GM19467 (cell line): ENCODE data around the gene CORO1C.

Experiments
- ATAC-seq: cut with Tn5 transposase; IDR thresholded peaks from one replicate; pipeline ENCODE4 v1.9.1; 2021; ENCODE audit warnings: mild to moderate bottlenecking, moderate library complexity; ENCODE audit not compliant: unreplicated experiment

Gene CORO1C

GRCh38 chr12:108605690-108606406 is 125.5 kb downstream of the CORO1C start:
- no peak for ATAC-seq

DNA sequence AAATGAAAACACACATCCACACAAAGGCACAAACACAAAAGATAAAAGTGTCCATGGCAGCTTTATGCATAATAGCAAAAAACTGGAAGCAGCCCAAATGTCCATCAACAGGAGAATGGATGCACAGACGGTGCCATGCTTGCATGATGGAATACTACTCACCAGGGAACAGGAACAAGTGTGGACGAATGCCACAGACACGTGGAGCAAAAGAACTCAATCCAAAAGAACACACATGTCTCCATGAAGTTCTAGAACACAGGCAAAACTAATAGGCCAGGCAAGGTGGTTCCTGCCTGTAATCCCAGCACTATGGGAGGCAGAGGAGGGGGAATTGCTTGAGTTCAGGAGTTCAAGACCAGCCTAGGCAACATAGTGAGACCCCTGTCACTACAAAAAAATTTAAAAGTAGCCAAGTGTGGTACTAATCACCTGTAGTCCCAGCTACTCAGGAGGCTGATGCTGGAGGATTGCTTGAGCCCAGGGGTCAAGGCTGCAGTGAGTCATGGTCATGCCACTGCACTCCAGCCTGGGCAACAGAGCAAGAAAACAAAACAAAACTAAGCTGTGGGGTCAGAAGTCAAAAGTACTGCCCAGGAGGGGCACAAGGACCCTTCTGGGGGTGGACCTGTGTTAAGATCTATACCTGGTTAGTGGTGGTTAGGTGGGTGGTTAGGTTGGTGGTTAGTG is 126.2 kb downstream of the CORO1C start:
- ATAC-seq: no peak

GRCh38 chr12:108604208-108604941 is 126.9 kb downstream of the CORO1C start:
- ATAC-seq: no peak

DNA sequence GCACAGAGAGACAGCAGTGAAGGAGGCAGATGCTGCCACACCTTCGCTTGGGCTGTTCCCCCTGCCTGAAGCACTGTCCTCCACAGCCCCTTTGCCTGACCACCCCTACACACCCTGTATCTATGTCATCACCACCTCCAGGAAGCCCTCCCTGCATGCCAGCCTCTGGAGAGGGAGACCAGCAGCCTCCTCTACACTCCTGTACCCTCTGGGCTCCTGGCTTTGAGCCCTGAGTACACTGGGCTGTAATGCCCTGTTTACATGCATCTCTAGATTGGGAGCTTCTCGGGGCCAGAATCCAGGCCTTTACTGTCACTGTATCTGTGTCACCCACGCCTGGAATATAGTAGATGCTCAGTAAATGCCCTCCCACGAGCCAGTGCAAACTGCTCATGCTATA is 127.6 kb downstream of the CORO1C start:
- no peak for ATAC-seq

DNA sequence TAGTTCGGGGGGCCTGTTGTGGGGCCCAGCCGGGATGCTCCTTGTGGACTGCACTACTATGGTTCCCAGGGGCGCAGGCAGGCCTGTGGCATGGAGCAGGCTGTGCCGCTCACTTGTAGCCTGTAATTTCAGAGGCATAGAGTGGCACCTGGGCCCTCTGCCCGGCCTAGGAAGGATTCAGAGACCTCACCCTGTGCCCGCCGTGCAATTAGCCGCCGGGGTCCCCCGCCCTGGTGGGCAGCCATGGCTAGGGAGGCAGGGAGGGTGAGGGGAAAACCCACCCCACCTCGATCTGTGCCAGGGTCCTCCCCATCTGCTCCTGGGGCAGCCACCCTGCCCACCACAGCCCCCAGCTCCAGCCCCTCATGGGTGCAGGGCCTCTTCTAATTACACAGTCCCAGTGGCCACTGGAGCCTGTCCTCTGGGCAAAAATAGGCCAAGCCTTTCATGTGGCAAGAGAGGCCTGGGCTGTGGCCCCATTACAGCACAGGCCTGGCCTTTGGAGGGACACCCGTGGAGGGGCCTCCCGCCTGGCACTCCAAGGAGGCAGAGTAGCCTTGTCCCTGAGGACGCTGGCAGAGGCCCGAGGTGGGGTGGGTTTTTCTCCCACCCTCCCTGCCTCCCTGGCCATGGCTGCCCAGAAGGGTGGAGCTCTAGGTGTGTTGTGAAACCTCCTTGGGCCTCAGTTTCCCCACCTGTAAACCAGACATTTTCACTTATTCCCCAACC is 128.2 kb downstream of the CORO1C start:
- no peak for ATAC-seq

DNA sequence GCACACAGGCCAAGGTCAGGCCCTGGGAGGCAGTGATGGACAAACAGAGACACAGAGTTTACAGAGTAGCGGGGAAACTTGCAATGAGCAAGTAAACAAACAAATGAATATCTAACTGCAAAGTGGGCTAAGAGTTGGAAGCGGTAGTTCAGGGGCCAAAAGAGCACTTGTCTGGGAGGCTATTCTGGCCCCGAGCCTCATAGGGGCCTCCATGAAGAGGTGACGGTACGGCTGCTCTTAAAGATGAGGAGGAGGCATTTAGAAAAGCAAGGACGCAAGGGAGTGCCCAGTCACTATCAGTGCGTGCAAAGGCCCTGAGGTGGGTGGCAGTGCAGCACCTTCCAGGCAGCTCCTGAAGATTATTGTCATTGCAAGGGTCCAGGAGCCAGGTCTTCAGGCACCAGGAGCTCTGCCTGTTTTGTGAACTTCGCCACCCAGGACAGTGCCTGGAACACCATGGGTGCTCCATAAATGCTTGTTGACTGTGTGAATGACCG is 129.1 kb downstream of the CORO1C start:
- no peak for ATAC-seq

- no peak for ATAC-seq
Observed at GRCh38 chr12:108600702-108601007, 130.7 kb downstream of the CORO1C start.

- ATAC-seq: no peak
Observed at GRCh38 chr12:108599948-108600701, 131.2 kb downstream of the CORO1C start.

DNA sequence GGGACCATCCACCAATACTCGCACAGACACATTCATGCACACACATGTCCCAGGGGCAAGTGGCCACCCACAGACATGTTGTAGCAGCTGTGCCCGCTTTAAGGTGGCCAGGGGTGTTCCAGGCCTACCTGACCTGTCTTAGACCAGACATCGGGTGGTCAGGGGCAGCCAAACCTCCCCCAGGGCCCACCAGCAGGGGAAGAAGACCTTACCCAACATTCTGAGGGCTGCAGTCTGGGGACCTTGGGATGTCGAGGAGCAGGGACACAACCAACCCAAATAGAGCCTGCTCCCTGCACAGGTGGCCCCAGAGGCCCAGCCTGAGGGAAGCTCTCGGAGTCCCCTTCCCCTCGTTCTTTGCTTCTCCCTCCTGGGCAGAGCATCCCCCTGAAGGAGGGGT is 131.8 kb downstream of the CORO1C start:
- ATAC-seq: no peak

GRCh38 chr12:108598553-108599250 is 132.6 kb downstream of the CORO1C start:
- no peak for ATAC-seq

- no peak for ATAC-seq
Observed at GRCh38 chr12:108597559-108598471, 133.5 kb downstream of the CORO1C start, which contains the start of gene TMEM119. Gene TMEM119, minus strand, starts transcription at chr12:108598084. Its CDS starts 5,701 bp downstream, at chr12:108592383.

- no peak for ATAC-seq
Observed at GRCh38 chr12:108596854-108597558, 134.3 kb downstream of the CORO1C start.

DNA sequence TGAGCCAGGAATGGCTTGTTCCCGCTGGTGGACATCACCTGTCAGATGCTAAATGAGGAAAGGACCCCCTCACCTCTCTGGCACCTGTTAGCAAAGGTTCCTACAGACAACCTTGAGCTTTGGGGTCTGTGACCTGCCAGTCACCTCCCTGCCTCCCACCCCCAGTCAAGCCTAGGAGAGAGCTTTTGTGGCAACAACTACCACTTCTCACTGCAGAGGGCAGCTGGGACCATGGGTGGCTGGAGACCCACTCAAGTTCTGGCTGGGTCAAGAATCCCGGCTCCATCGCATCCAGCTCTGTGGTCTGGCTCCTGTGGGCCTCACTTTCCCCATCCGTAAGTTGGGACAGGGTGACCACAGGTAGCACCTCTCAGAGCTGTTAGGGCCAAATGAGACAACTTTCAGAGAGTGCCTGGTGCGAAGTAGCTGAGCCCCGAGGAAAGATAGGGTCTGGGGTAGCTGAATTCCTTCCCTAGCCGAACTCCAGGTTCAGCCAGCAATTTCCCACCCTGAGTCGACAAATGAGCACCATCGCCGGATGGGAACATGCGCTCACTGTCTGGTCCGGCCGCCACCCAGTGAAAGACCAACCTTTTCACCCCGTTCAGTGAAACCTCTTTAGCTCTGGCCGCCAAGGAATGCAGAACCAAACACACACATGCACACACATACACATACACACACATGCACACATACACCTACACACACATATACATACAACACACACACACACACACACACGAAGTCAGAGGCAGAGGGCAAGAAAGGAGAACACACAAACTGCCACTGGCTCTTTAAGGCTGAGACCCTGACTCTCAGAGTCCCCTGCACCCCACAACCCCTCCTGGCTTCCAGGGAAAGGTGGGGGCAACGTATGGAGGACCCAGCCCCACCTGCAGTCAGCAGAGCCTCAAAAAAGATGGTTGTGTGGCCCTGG is 135.3 kb downstream of the CORO1C start:
- ATAC-seq: no peak
